Measurements from ENCODE around the gene FASN.

FASN gene

GRCh38 chr17:82054351-82055022 lies 43.5 kb downstream of the FASN start:
- DNase-seq, result no peak

DNA sequence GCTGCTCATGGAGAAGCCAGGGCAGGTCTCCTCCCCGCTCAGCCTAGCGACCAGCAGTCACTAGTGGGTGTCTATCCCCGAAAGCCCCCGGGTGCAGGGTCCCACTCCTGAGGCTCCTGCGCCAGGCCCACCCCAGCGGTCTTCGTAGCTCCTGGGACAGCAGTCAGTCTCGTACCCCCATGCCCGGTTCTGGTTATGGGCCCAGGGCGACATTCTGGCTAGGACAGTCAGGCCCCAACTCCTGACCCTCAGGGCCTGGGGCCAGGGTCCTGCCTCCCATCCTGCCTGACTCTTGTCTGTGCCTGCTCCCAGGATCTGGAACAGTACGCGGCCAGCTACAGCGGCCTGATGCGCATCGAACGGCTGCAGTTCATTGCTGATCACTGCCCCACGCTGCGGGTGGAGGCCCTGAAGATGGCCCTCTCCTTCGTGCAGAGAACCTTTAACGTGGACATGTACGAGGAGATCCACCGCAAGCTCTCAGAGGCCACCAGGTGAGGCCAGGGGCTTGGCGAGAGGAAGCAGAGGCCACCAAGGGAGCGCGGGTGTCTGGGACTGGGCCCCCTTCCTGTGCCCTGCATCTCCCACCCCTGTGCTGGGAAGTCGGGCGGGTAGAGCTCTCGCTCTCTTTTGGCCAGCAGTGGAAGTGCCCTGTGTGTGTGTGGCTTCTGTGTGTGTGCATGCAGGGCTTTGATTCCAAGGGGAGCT lies 44.3 kb downstream of the FASN start:
- DNase-seq, result no peak

- DNase-seq, result no peak
Measured at GRCh38 chr17:82053130-82053529, 44.9 kb downstream of the FASN start.

DNA sequence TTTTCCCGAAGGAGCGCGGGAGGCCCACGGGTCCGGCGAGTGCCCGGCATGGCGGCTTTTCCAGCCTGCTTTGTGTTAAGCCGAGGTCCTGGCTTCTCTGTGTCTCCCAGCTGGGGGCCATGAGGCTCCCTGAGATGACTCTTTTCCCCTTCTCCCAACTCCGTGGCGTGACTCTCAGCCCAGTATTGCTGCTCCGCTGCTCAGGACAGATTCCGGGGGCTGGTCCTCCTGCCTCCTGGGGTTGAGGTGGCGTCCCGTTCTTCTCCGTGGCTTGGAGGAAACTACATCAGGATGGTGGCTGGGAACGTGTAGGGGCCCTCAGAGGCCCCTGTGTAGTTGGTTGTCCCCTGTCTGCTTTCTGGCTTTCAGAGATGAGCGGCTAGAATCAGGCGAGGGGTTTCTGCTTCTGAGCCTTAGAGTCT lies 45.4 kb downstream of the FASN start:
- DNase-seq, result no peak

GRCh38 chr17:82051776-82052637 lies 46.0 kb downstream of the FASN start, which contains the start of the genes GPS1 and RFNG:
GPS1 (plus strand) TSS chr17:82051898; CDS start chr17:82051932, 34 bp downstream.
RFNG (minus strand) TSS chr17:82051811; CDS start chr17:82051766, 45 bp downstream.
- DNase-seq, result peak; percentile 8

GRCh38 chr17:82050761-82051641 lies 47.0 kb downstream of the FASN start:
- no peak for DNase-seq

GRCh38 chr17:82050152-82050760 lies 47.8 kb downstream of the FASN start:
- DNase-seq, result no peak

DNA sequence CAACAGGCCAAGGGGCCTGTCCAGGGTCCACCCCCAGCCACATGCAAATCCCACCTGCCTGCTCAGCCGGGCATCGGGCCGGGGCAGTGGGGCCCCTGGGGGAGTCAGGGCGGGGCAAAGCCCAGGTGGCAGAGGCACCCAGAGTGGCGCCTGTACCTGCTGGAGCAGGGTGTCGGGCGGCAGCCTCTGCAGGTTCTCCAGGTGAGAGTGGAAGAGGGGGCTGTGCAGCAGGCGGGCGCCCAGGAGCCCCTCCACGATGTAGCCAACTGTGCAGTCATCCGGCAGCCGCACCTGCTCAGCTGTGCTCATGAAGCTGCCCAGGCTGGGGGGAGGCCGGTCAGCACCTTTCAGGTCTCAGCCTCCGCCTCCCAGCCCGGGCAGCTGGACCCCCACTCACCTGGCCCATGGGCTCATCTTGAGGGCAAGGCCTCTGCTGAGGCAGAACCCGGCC lies 48.5 kb downstream of the FASN start:
- no peak for DNase-seq

DNA sequence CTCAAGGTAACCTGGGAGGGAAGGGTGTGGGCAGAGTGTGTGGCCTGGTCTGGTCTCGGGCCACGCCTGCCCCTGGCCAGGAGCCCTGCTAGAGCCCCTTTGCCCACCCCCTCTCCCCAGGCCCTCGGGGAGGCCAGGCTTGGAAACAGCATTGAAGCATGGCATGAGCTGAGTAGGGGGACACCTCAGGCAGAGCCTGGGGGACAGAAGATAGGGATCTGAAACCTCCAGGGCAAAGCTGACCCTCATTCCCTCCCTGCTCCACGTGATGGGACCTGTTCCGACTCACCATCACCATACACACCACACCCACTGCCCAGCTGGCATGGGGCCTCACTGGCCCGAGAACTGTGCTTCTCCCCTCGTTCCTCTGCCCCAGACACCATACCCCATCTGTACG lies 48.9 kb downstream of the FASN start:
- no peak for DNase-seq

- DNase-seq, result no peak
Measured at GRCh38 chr17:82048571-82048971, 49.5 kb downstream of the FASN start.

GRCh38 chr17:82047914-82048570 lies 50.0 kb downstream of the FASN start:
- no peak for DNase-seq

GRCh38 chr17:82047379-82047778 lies 50.7 kb downstream of the FASN start:
- no peak for DNase-seq

DNA sequence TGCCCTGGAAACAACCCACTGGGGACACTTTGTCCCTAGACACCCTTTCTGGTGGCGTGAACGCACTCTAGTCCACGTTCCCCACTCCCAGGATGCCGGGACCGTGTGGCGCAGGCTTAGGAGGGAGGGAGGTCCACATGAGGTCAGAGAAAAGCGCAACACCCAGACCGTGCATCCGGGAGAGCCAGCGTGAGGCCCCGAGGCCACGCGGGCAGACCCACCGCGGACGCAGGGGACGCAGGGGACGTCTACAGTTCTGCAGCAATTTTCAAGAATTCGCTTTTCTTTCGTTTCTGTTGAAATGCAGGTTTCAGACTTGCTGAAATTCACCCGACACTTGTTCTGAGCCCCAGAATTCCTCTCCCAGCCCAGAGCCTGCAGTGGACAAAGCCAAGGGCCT lies 51.1 kb downstream of the FASN start:
- no peak for DNase-seq

DNA sequence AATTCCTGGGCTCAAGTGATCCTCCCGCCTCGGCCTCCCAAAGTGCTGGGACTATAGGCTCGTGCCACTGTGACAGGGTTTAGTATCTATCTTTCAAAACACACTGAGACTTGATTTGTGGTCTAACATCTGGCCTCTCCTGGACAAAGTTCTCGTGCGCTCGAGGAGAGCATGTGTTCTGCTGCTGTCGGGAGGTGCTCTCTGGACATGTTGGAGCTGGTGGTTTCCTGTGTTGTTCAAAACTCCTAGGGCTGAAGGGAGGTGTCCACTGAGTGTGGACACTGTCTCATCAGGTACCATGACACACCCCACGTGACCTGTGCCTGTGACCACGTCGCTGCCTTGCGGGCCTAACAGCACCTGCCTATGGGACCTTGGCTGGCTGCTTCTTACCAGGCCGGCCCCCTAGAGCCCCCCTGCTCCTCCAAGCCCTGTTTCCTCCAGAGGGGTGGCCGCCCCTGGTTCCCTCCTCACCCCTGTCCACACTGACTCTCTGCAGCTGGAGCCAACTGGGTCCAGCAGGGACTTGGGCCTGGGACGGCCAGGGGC lies 52.0 kb downstream of the FASN start:
- no peak for DNase-seq

GRCh38 chr17:82043507-82043906 lies 54.5 kb downstream of the FASN start:
- DNase-seq, result no peak

- DNase-seq, result no peak
Measured at GRCh38 chr17:82042649-82043048, 55.4 kb downstream of the FASN start.

DNA sequence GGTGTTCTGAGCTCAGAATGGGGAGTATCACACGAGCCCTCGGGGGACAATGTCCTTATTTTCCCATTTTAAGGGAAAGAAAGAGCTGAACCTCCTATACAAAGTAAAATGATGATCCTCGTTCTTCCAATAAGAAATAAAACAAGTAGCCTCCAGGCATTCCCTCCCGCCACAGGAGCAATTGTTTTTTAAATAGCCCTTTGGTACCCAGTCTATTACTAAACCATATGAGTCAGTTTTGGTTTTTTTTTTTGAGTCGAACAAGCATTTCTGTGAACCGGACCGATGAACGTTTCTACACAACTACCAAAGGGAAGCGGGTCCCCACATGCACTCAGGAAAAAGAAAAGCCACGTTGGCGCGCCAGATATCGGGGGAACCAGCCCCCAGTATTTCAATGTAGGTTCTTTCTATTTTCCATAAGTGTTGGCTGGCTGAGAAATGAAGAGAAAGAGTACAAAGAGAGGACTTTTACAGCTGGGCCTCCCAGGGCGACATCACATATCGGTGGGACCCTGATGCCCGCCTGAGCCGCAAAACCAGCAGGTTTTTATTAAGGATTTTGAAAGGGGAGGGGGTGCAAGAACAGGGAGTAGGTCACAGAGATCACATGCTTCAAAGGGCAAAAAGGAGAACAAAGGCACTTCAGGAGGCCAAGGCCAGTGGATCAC lies 56.8 kb downstream of the FASN start:
- peak; percentile 75 for DNase-seq

GRCh38 chr17:82039695-82040299 lies 58.2 kb downstream of the FASN start:
- no peak for DNase-seq

- peak; percentile 84 for DNase-seq
Measured at GRCh38 chr17:82038796-82039409, 59.1 kb downstream of the FASN start.

- DNase-seq, result no peak
Measured at GRCh38 chr17:82037889-82038195, 60.2 kb downstream of the FASN start.
